Neural progenitor cell (in vitro differentiated cells): ENCODE measurements around the gene HEPACAM.

Experiments used
- CTCF ChIP-seq: fragments of 200-600 bp; sonication (generic); IDR thresholded peaks from 2 replicates; pipeline ENCODE4 v1.5.1; 2017; ENCODE audit warnings: antibody characterized with exemption, mild to moderate bottlenecking
- EZH2 ChIP-seq: fragments of 200-600 bp; sonication (generic); IDR thresholded peaks from 2 replicates; pipeline ENCODE4 v1.6.1; 2017; ENCODE audit warnings: antibody characterized with exemption, mild to moderate bottlenecking, moderate library complexity

DNA sequence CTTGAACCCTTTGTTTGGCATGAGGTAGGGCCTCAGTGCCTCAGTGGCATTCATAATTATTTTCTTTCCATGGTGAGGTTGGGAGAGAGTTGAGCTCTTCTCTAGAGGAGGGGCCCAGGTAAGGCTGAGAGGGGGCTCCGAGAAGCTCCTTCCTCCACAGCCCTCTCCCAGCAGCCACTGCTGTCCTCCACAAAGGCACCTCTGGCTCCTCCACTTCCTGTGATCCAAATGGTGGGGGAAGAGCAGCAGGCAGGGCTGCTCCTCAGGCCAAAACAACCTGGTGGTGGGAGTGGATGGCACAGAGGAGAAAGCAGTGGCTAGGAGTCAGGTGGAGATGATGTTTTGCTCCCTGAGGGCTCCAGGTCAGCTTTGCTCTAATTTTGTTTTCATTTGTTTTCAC lies 51.5 kb downstream of the HEPACAM start:
- TF ChIP-seq CTCF: no peak
- TF ChIP-seq EZH2: no peak
